GM12878 (cell line): ENCODE data around the gene FMNL2. TPM values are rescaled to one million over a fixed set of nuclear protein-coding genes. Genes with fewer than 3 reads are reported as not detected.

Source experiments
- ATAC-seq: fragments of 200-7000 bp; cut with Tn5 transposase; 3 replicates; pipeline ENCODE4 v1.9.1; 2020; ENCODE audit warnings: mild to moderate bottlenecking, moderate library complexity
- BruUV-seq: library from RNA; stranded (reverse); fragments of 400-500 nt; replicated peaks from 2 replicates; lab custom pipeline; 2021; lab: Mats Ljungman, UMichigan
- CTCF ChIA-PET: fragments of 300-600 bp; sonication (Branson Sonifier 250); formaldehyde crosslinking; extraction: SDS; loops from one replicate; lab custom pipeline; 2021; ENCODE audit warnings: inconsistent platforms; lab: Yijun Ruan, JAX
- POLR2A ChIA-PET: fragments of 350-600 bp; formaldehyde crosslinking; extraction: SDS; loops from one replicate; lab custom pipeline; 2021; ENCODE audit warnings: inconsistent platforms; lab: Charles Lee
- RAD21 ChIA-PET: fragments of 300-600 bp; sonication (Branson Sonifier 250); formaldehyde crosslinking; loops from one replicate; lab custom pipeline; 2023; ENCODE audit warnings: antibody characterized with exemption; ENCODE audit not compliant: unreplicated experiment; lab: Charles Lee
- SMC1A ChIA-PET: fragments of 300-600 bp; sonication (Branson Sonifier 250); formaldehyde crosslinking; loops from one replicate; lab custom pipeline; 2023; ENCODE audit not compliant: unreplicated experiment, uncharacterized antibody; lab: Charles Lee
- DNase-seq: peaks from one replicate; pipeline ENCODE4 v3.0.0-alpha.2; 2011; ENCODE audit warnings: low read depth, low spot score
- FAIRE-seq: peaks from 3 replicates; lab custom pipeline; 2011; peaks lifted over from hg19 to GRCh38; lab: Jason Lieb, UNC
- H2AFZ ChIP-seq: 2 replicates; pipeline ENCODE4 v1.6.0; 2011; ENCODE audit warnings: low read depth, low read length, control low read depth; ENCODE audit not compliant: control insufficient read depth
- H3K27ac ChIP-seq: 2 replicates; pipeline ENCODE4 v1.5.1; 2011; ENCODE audit warnings: control low read depth; ENCODE audit not compliant: control insufficient read depth, insufficient read depth
- H3K27me3 ChIP-seq, 2 experiments: replicated peaks in 1 of 2; 2 replicates each; pipeline versions ENCODE4 v1.6.0 to v1.6.1; 2011; ENCODE audit warnings: low read length in 1 of 2; ENCODE audit not compliant: control insufficient read depth in 2 of 2, insufficient read depth in 2 of 2
- H3K36me3 ChIP-seq, 2 experiments: 2 replicates each; pipeline ENCODE4 v1.5.1; 2011; ENCODE audit warnings: low read length in 1 of 2; ENCODE audit not compliant: control insufficient read depth in 2 of 2, insufficient read depth in 2 of 2
- H3K4me1 ChIP-seq: 2 replicates; pipeline ENCODE4 v1.6.1; 2011; ENCODE audit warnings: mild to moderate bottlenecking, low read length, moderate library complexity, mixed read lengths; ENCODE audit not compliant: control insufficient read depth, insufficient read depth
- H3K4me2 ChIP-seq: 2 replicates; pipeline ENCODE4 v1.6.0; 2011; ENCODE audit warnings: control low read depth; ENCODE audit not compliant: control insufficient read depth, insufficient read depth
- H3K4me3 ChIP-seq: fragments of 200-600 bp; sonication (generic); 2 replicates; pipeline ENCODE4 v1.5.1; 2016
- H3K79me2 ChIP-seq: 2 replicates; pipeline ENCODE4 v1.6.0; 2011; ENCODE audit warnings: low read length; ENCODE audit not compliant: control insufficient read depth, insufficient read depth
- H3K9ac ChIP-seq: 2 replicates; pipeline ENCODE4 v1.8.0; 2011; ENCODE audit warnings: low read length, control low read depth, mixed read lengths; ENCODE audit not compliant: control insufficient read depth, insufficient read depth
- H3K9me3 ChIP-seq: replicated peaks from 3 replicates; pipeline ENCODE4 v1.5.1; 2011; ENCODE audit warnings: mild to moderate bottlenecking, low read length; ENCODE audit not compliant: control insufficient read depth, insufficient read depth
- H4K20me1 ChIP-seq: 2 replicates; pipeline ENCODE4 v1.6.0; 2011; ENCODE audit not compliant: control insufficient read depth, insufficient read depth
- JUNB ChIP-seq: IDR thresholded peaks from 2 replicates; pipeline ENCODE4 v1.6.1; 2016; ENCODE audit warnings: antibody characterized with exemption, mild to moderate bottlenecking
- NR2F1 ChIP-seq: fragments of 450-650 bp; conservative IDR thresholded peaks from 2 replicates; pipeline ENCODE4 v1.6.1; 2017; ENCODE audit warnings: mild to moderate bottlenecking
- SMC3 ChIP-seq: IDR thresholded peaks from 2 replicates; pipeline ENCODE4 v1.6.1; 2011; ENCODE audit warnings: low read length, improper control_type of control experiment, borderline replicate concordance
- WGBS: methylation state at CpG from one replicate; pipeline ENCODE4 v1.1.6; 2016; ENCODE audit warnings: low lambda C conversion rate; ENCODE audit not compliant: insufficient replicate concordance, insufficient coverage; ENCODE audit errors: missing lambda C conversion rate; 5-methylcytosine and 5-hydroxymethylcytosine counted together
- in situ Hi-C: fragments of 300-500 bp; cut with MboI; formaldehyde crosslinking; loops from 9 replicates; pipeline ENCODE4 v1.14.3; 2018; ENCODE audit warnings: mixed read lengths
- intact Hi-C: fragments of 100-400 bp; cut with micrococcal nuclease; formaldehyde crosslinking; loops from one replicate; pipeline ENCODE4 v1.14.2; 2022; ENCODE audit not compliant: unreplicated experiment
- polyA plus RNA-seq, 11 experiments: library from polyadenylated mRNA; depleted of rRNA in 4 of 11; unstranded in 6 of 11; stranded (reverse) in 5 of 11; fragments of >200 nt; fragmentation: Nextera tagmentation in 4 of 11; fragmentation: Illumina TruSeq in 1 of 11; extraction: Ambion mirVana in 4 of 11; extraction: Trizol in 1 of 11; gene quantifications; 1 replicate in 1 of 11; 2 replicates in 10 of 11; pipeline versions ENCODE4 v1.2.1 to v1.2.3, GENCODE V29; 2011 to 2016; ENCODE audit warnings: inconsistent platforms in 2 of 11, missing spikeins in 2 of 11, low read depth in 1 of 11
- total RNA-seq, 4 experiments: library from RNA; depleted of rRNA in 3 of 4; stranded (reverse); fragments of >200 nt in 3 of 4; fragmentation: Illumina TruSeq in 1 of 4; extraction: Trizol in 1 of 4; gene quantifications; 2 replicates each; pipeline versions ENCODE4 v1.2.1 to v1.2.3, GENCODE V29; 2013 to 2021

FMNL2 gene
- total and polyA plus RNA-seq, 10 of the 15 experiments (the other 5 are each of a cell fraction or from before 2014, with no cell fraction given): 0.13 to 9.9 (median 0.35) TPM

GRCh38 chr2:152651834-152652233 is 316.9 kb downstream of the FMNL2 start:
- Histone ChIP-seq H4K20me1 (no peaks in the 10 kb centered on the region), H3K27ac (no peak overlapping the region), H2AFZ (no peak overlapping the region), H3K9ac (no peak overlapping the region), H3K36me3 (peaks cover 1 to 17% of the 10 kb centered on the region in 2 experiments), H3K27me3 (no peaks in the 10 kb centered on the region), H3K9me3 (no peaks in the 10 kb centered on the region), H3K79me2 (no peaks in the 10 kb centered on the region), H3K4me2 (no peak overlapping the region), H3K4me3 (no peak overlapping the region), H3K4me1 (no peaks in the 10 kb centered on the region)
- no peak for TF ChIP-seq NR2F1
- 91% methylated on average over 2 of the region's 2 CpGs for WGBS
- FAIRE-seq: no peak
- no TSS peak for BruUV-seq
- no peak for ATAC-seq
- ChIA-PET SMC1A (interaction anchor here (0.8 to 1.8 kb wide), 4 partner anchors 8 to 476 kb away, joined by 3 to 6 read pairs (median 4); partner anchors contain the start of gene STAM2), RAD21 (no interaction called here), CTCF (interaction anchor here (1.0 kb wide), 1 partner anchor 11 kb away, joined by 3 read pairs; no protein-coding TSS in a partner anchor), POLR2A (no interaction called here)
- no peak for DNase-seq
- intact Hi-C loops: no loop called here
- in situ Hi-C loops: loop anchor here (25.0 kb wide), 1 partner anchor 1190 kb away; no protein-coding TSS in a partner anchor

- Histone ChIP-seq H3K4me3 (no peak overlapping the region), H3K4me2 (no peak overlapping the region), H3K79me2 (no peaks in the 10 kb centered on the region), H3K27me3 (no peaks in the 10 kb centered on the region), H4K20me1 (no peaks in the 10 kb centered on the region), H2AFZ (no peak overlapping the region), H3K27ac (no peak overlapping the region), H3K4me1 (no peaks in the 10 kb centered on the region), H3K36me3 (peaks cover 2 to 24% of the 10 kb centered on the region in 2 experiments), H3K9ac (no peak overlapping the region), H3K9me3 (no peaks in the 10 kb centered on the region)
- ATAC-seq (peak; percentile 59), DNase-seq (no peak), FAIRE-seq (no peak)
- intact Hi-C loops (no loop called here), in situ Hi-C loops (loop anchor here (25.0 kb wide), 1 partner anchor 1194 kb away; no protein-coding TSS in a partner anchor)
- TF ChIP-seq SMC3: no peak
- TF ChIP-seq JUNB: peak; percentile 56
- RAD21 ChIA-PET: no interaction called here
- TSS peak; percentile 18 for BruUV-seq
- WGBS: 0% methylated on average over 1 of the region's 1 CpG
- SMC1A ChIA-PET: interaction anchor here (0.6 kb wide), 1 partner anchor 1329 kb away, joined by 3 read pairs; no protein-coding TSS in a partner anchor
- POLR2A ChIA-PET: no interaction called here
- CTCF ChIA-PET: no interaction called here
Measured at GRCh38 chr2:152655880-152656279, 320.9 kb downstream of the FMNL2 start.
